ENCODE results near the gene KLK13. TPM values are rescaled to one million over a fixed set of nuclear protein-coding genes. Genes with fewer than 3 reads are reported as not detected.
A peak's percentile ranks its signal among the peaks of the same experiment; 100 is the strongest.

Gene KLK13
- total RNA-seq, 1 donor from 2014 or later: not detected

DNA sequence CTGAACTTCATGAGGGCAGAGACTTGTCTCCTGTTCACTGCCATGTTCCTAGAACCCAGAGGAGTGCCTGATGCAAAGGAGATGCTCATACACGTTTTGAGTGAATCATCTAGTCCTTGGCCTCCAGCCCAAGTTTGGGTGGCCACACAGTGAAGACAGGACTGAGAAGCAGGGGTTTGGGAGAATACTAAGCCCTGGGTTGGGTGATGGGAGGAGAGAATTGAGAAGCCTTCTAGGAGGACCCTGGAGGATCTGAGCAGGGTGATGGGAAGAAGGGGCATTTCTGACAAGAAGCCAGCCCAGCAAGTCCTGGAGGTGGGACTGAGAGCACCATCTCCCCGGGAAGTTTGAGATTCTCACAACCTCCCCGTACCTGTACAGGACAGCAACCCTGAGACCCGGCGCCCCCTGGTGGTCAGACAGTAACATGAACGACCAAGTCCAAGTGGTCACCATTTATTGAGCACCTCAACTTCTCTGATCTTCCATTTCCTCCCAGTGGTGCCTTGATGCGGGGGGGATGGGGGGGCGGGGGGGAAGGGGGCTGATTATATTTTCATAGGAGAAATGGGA, 32.4 kb upstream of the KLK13 start:
- TF ChIP-seq, protein P1, sequence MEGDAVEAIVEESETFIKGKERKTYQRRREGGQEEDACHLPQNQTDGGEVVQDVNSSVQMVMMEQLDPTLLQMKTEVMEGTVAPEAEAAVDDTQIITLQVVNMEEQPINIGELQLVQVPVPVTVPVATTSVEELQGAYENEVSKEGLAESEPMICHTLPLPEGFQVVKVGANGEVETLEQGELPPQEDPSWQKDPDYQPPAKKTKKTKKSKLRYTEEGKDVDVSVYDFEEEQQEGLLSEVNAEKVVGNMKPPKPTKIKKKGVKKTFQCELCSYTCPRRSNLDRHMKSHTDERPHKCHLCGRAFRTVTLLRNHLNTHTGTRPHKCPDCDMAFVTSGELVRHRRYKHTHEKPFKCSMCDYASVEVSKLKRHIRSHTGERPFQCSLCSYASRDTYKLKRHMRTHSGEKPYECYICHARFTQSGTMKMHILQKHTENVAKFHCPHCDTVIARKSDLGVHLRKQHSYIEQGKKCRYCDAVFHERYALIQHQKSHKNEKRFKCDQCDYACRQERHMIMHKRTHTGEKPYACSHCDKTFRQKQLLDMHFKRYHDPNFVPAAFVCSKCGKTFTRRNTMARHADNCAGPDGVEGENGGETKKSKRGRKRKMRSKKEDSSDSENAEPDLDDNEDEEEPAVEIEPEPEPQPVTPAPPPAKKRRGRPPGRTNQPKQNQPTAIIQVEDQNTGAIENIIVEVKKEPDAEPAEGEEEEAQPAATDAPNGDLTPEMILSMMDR (IDR thresholded peaks at IDR 0.05): peak; percentile 56
- H3K4me1 ChIP-seq: no peaks in the 10 kb centered on the region
- H3K9me3 ChIP-seq: no peaks in the 10 kb centered on the region
- no peaks in the 10 kb centered on the region for H3K27me3 ChIP-seq
- no peak overlapping the region for H3K4me3 ChIP-seq
- peaks cover 17% of the 10 kb centered on the region for H3K36me3 ChIP-seq
- ATAC-seq (peak; percentile 77), DNase-seq (peak; percentile 89)
- no peak overlapping the region for H3K27ac ChIP-seq
- intact Hi-C loops (cut with DNase I): no loop called here

DNA sequence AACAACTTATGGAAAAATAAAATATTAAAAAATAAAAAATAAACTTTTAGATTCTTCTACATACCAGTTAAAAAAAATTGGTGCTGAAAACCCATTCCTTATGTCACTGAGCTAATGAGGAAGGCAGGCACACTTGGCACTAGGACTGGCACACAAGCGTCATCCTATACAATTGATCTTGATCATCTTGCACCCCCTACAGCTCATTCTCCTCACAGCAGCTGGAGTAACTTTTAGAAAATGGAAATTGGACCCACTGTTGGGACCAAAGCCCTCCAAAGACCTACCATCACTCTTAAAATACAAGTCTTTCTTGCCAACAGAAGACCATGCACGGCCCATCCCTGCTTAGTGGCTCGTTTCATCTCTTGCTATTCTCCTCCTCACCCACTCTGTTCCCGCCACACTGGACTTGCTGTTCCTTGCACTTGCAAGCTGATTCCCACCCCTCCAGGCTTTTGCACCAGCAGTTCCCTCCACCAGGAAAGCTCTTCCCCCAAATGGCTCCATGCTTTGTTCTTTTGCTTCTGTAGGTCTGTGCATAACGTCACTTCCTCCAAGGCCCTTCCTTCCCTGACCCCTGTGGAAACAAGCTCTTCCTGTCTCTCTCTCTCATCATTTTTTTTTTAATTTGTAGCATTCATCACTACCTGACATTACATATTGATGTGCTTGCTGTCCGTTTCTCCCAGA, 31.7 kb upstream of the KLK13 start:
- no peaks in the 10 kb centered on the region for H3K4me1 ChIP-seq
- no peak overlapping the region for H3K27ac ChIP-seq
- no peak overlapping the region for H3K4me3 ChIP-seq
- no peaks in the 10 kb centered on the region for H3K27me3 ChIP-seq
- intact Hi-C loops (cut with DNase I): no loop called here
- TF ChIP-seq, protein P1 (IDR thresholded peaks at IDR 0.05): no peak
- no peaks in the 10 kb centered on the region for H3K9me3 ChIP-seq
- H3K36me3 ChIP-seq: peaks cover 15% of the 10 kb centered on the region
- DNase-seq (no peak), ATAC-seq (no peak)

DNA sequence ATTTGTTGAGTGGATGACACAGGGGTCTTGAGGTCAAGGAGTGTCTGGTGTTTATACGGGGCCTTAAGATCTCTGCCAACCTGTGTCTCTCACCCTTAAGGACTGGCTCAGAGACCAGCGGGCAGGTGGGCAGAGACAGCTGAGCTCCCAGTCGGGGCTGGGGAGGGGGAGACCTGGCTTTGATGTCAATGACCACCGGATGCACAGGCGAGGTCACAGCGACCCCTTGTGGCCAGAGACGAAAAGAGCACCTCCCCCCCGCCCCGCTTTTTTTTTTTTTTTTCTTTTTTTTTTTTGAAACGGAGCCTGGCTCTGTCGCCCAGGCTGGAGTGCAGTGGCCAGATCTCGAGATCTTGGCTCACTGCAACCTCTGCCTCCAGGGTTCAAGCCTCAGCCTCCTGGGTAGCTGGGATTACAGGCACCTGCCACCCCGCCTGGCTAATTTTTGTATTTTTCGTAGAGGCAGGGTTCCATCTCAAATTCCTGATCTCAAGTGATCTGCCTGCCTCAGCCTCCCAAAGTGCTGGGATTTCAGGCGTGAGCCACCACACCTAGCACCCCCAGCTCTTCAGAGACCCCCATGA, 29.9 kb upstream of the KLK13 start:
- no peak for DNase-seq
- H3K27ac ChIP-seq: no peak overlapping the region
- H3K36me3 ChIP-seq: peaks cover under 1% of the 10 kb centered on the region
- H3K4me1 ChIP-seq: no peaks in the 10 kb centered on the region
- no peak overlapping the region for H3K4me3 ChIP-seq
- intact Hi-C loops (cut with DNase I): no loop called here
- peak; percentile 7 for ATAC-seq
- TF ChIP-seq, protein P1 (IDR thresholded peaks at IDR 0.05): peak; percentile 62
- H3K9me3 ChIP-seq: no peaks in the 10 kb centered on the region
- H3K27me3 ChIP-seq: no peaks in the 10 kb centered on the region

DNA sequence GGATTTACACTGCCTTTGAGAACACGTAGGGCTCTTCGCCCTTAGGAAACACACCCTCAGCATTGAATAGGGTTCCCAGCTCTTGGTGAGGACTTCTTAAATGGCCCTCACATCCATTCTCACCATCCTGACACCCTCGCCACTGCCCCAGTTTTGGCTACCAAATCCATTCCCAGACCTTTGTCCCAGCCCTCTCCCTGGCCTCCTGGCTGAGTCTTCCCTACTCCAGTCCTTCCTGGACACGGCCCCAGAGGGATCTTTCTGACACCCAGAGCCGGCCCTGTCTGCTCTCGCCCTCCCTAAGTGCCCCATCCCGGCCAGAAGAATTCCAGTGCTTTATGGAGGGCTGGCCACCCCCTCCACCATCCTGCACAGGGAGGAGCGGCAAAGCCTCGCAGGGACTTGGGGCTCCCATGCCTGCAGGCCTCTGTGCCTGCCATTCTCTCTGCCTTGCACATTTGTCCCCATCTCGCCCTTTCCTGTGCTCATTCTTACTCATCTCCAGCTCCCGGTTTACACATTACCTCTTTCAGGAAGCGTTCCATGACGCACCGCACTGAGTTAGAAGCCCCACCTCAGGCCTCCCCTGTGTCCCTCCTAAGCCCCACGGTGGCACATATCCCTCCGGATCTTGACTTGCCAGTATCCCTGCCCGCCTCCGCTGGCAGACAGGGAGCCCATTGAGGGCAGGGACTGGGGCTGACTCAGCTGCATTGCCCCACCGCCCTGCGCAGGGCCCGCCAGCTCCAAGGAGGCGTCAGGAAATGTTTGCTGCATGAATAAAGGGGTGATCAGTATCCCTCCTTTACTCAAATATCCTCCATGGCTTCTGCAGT, 28.8 kb upstream of the KLK13 start:
- Histone ChIP-seq H3K27ac (no peak overlapping the region), H3K4me1 (no peaks in the 10 kb centered on the region), H3K9me3 (no peaks in the 10 kb centered on the region), H3K27me3 (no peaks in the 10 kb centered on the region), H3K4me3 (no peak overlapping the region), H3K36me3 (no peaks in the 10 kb centered on the region)
- TF ChIP-seq, protein P1 (IDR thresholded peaks at IDR 0.05): no peak
- intact Hi-C loops (cut with DNase I): no loop called here
- DNase-seq (no peak), ATAC-seq (no peak)

DNA sequence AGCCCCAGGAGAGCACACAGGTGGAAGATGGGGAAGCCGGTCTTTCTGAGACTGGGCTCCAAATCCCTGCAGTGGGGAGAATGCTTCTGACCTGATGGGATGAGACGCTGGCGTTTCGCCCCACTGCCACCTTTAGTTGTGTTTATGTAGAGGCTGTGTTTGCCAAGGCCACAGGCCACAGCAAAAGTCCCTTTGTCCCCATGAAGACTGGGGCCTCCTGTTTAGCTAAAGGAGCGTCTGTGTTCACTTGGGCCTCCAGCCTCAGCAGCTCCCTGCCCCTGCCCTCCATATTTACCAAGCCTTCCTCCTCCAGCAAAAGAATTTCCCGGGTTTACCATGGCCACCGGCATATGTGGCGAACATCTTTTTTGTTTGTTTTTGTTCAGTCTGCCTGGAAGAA, 28.2 kb upstream of the KLK13 start:
- no peak overlapping the region for H3K27ac ChIP-seq
- no peak for ATAC-seq
- DNase-seq: no peak

More for the DNA sequence above, 28.2 kb upstream of the KLK13 start:
- Histone ChIP-seq H3K27me3 (no peaks in the 10 kb centered on the region), H3K4me1 (no peaks in the 10 kb centered on the region), H3K36me3 (no peaks in the 10 kb centered on the region), H3K4me3 (no peak overlapping the region), H3K9me3 (no peaks in the 10 kb centered on the region)
- TF ChIP-seq, protein P1 (IDR thresholded peaks at IDR 0.05): no peak
- intact Hi-C loops (cut with DNase I): no loop called here
